GM19240 (cell line): ENCODE measurements around the gene CARM1.

Source experiments
- DNase-seq: peaks from one replicate; pipeline ENCODE4 v3.0.0; 2011; ENCODE audit warnings: low spot score; ENCODE audit not compliant: insufficient read length

Gene CARM1

GRCh38 chr19:10907925-10908324, 36.6 kb downstream of the CARM1 start:
- no peak for DNase-seq

- DNase-seq = no peak
Measured at GRCh38 chr19:10908380-10908960, 37.1 kb downstream of the CARM1 start.

GRCh38 chr19:10911579-10912363, 40.4 kb downstream of the CARM1 start:
- DNase-seq = no peak

- no peak for DNase-seq
Measured at GRCh38 chr19:10912619-10913018, 41.3 kb downstream of the CARM1 start.

DNA sequence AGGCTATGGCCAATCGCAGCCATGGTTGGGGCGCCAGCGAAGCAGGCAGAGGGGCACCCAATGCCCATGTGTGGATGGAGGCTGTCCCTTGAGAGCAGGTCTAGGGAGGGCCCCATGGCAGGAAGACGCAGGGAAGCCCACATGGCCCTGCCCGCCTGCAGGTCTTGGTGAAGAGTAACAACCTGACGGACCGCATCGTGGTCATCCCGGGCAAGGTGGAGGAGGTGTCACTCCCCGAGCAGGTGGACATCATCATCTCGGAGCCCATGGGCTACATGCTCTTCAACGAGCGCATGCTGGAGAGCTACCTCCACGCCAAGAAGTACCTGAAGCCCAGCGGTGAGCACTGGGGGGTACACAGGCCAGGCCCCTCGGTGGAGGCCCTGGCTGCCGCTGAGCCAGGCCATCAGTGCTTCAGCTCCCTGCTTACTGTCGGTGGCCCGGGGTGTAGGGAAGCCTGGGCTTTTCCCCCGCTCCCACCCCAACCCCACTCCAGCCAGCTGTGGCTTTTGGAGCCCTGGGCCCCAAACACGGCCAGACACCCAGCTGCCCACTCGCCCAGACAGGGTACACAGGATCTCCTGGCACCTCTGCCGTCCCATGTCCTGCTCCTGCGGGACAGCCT, 42.5 kb downstream of the CARM1 start:
- DNase-seq = no peak

GRCh38 chr19:10915130-10916091, 44.1 kb downstream of the CARM1 start:
- DNase-seq = no peak

DNA sequence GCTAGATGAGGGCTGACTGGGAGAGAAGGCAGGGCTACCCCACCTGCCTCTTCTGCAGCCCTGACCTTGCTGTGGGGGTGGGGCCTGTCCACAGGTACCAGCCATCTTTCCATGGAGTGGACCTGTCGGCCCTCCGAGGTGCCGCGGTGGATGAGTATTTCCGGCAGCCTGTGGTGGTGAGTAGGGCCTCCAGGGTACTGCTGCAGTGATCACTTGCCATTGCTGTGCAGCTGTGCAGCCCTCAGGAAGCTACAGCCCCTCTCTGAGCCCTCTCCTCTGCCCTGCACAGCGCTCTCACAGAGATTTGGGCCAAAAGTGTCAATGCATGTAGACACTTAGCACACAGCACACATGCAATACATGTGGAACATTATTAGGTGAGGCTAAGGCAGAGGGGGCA, 45.2 kb downstream of the CARM1 start:
- DNase-seq = no peak

DNA sequence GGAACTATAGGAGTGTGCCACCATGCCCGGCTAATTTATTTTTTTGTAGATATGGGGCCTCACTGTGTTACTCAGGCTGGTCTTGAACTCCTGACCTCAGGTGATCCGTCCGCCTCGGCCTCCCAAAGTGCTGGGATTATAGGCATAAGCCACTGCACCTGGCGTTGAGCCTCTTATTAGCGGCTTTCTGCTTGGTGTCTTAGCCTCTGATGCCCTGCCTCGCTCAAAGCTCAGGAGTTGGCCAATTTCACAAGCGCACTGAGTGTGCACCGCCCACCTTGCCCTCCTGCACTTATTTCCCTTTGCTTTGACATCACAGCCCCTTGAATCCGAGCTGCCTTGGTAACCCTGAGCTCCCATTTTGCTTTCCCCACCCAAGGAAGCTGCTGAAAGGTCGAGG, 47.0 kb downstream of the CARM1 start:
- DNase-seq = no peak

DNA sequence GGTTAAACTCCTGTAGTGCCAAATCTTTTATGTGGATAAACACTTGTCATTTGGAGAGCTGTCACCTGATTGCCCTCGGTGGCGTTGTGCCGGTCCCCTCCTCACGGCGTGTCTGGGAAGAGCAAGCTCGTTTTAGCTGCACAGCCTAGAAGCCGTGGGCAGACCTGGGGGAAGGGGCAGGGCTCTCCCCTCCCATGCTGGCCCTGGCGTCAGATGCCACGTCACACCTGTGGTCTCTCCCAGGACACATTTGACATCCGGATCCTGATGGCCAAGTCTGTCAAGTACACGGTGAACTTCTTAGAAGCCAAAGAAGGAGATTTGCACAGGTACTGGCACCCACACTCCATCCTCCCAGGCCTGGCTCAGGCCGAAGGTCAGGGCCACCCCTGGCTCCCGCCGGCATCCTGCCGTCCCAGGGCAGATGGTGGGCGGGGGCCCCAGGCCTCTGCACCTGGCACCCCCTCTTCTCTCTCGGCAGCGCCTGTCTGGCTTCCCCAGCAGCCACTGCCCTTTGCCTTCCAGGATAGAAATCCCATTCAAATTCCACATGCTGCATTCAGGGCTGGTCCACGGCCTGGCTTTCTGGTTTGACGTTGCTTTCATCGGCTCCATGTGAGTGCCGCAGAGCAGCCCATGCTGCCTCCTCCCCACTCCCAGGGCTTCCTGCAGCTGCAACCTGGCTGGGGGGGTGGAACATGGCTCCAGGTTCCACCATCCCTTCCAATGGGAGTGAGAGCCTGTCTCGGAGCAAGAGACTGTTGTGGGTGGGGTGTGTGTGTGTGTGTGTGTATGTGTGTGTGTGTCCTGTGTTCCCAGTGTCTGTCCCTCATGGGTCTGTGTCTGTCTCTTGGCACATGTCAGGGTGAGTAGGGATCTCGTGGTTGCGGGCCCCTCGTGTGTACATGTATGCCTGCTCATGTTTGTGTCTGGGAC, 48.3 kb downstream of the CARM1 start:
- DNase-seq = no peak

DNA sequence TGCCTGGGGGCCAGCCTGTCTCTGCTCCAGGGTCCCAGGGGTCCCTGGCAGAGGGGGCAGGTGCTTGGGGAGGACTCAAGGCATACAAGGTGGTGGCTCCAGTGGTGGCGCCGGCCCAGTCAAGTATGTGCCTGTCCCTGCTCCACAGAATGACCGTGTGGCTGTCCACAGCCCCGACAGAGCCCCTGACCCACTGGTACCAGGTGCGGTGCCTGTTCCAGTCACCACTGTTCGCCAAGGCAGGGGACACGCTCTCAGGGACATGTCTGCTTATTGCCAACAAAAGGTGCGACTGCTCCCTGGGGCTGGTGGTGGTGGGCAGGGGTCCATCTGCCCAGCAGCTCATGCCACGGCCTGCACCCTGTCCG, 48.9 kb downstream of the CARM1 start:
- no peak for DNase-seq

- no peak for DNase-seq
Measured at GRCh38 chr19:10920781-10921180, 49.4 kb downstream of the CARM1 start.

DNA sequence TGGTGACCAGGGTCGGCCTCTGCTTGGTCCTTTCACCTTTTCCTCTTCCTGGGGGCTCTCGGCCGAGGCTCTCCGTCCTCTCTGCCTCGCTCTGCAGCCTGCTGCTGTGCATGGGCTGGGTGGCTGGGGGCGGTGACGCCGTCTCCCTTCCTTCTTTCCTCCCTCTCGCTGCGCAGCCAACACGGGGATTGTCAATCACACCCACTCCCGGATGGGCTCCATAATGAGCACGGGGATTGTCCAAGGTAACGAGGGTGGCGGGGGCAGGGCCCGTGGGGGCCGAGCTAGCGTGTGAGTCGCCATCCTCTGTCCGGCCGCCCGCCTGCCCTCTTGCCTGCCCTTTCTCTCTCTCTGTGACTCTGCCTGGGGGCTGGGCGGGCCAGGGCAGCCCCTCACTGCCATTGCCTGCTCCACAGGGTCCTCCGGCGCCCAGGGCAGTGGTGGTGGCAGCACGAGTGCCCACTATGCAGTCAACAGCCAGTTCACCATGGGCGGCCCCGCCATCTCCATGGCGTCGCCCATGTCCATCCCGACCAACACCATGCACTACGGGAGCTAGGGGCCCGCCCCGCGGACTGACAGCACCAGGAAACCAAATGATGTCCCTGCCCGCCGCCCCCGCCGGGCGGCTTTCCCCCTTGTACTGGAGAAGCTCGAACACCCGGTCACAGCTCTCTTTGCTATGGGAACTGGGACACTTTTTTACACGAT, 50.0 kb downstream of the CARM1 start:
- DNase-seq = no peak

DNA sequence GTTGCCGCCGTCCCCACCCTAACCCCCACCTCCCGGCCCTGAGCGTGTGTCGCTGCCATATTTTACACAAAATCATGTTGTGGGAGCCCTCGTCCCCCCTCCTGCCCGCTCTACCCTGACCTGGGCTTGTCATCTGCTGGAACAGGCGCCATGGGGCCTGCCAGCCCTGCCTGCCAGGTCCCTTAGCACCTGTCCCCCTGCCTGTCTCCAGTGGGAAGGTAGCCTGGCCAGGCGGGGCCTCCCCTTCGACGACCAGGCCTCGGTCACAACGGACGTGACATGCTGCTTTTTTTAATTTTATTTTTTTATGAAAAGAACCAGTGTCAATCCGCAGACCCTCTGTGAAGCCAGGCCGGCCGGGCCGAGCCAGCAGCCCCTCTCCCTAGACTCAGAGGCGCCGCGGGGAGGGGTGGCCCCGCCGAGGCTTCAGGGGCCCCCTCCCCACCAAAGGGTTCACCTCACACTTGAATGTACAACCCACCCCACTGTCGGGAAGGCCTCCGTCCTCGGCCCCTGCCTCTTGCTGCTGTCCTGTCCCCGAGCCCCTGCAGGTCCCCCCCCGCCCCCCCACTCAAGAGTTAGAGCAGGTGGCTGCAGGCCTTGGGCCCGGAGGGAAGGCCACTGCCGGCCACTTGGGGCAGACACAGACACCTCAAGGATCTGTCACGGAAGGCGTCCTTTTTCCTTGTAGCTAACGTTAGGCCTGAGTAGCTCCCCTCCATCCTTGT, 50.7 kb downstream of the CARM1 start:
- DNase-seq = no peak

GRCh38 chr19:10922638-10923014, 51.3 kb downstream of the CARM1 start:
- no peak for DNase-seq

- DNase-seq = no peak
Measured at GRCh38 chr19:10923260-10924112, 52.1 kb downstream of the CARM1 start.

GRCh38 chr19:10924597-10924996, 53.2 kb downstream of the CARM1 start:
- DNase-seq = no peak

GRCh38 chr19:10927730-10928562, 56.6 kb downstream of the CARM1 start:
- no peak for DNase-seq
